H1 (cell line): Measurements from ENCODE around the gene MT1X. TPM values are rescaled to one million over a fixed set of nuclear protein-coding genes. Genes with fewer than 3 reads are reported as not detected.

Source experiments
- ASH2L ChIP-seq: fragments of 200-600, 300-600 bp; sonication (generic); IDR thresholded peaks from one replicate; pipeline ENCODE4 v1.7.1; 2017; ENCODE audit warnings: low read length
- CEBPB ChIP-seq: IDR thresholded peaks from 2 replicates; pipeline ENCODE4 v1.6.1; 2012; ENCODE audit warnings: low read depth, low read length
- EGR1 ChIP-seq: IDR thresholded peaks from 2 replicates; pipeline ENCODE4 v1.6.1; 2011; ENCODE audit warnings: low read depth, low read length, borderline replicate concordance
- SIX5 ChIP-seq: IDR thresholded peaks from 2 replicates; pipeline ENCODE4 v1.6.1; 2011; ENCODE audit warnings: mild to moderate bottlenecking, low read depth, low read length
- SP1 ChIP-seq: IDR thresholded peaks from 2 replicates; pipeline ENCODE4 v1.6.1; 2011; ENCODE audit warnings: low read depth, low read length
- SP2 ChIP-seq: IDR thresholded peaks from 2 replicates; pipeline ENCODE4 v1.6.1; 2012; ENCODE audit warnings: mild to moderate bottlenecking, low read length, inconsistent platforms
- TAF7 ChIP-seq: optimal IDR thresholded peaks from 2 replicates; pipeline ENCODE3; 2011; ENCODE audit warnings: low read depth, mild to moderate bottlenecking, inconsistent platforms, low read length, moderate library complexity, borderline replicate concordance
- USF2 ChIP-seq: IDR thresholded peaks from 2 replicates; pipeline ENCODE4 v1.6.1; 2011; ENCODE audit warnings: low read length, improper control_type of control experiment
- polyA plus RNA-seq, 7 experiments: library from polyadenylated mRNA; depleted of rRNA in 3 of 7; stranded (reverse) in 5 of 7; unstranded in 2 of 7; fragments of >200 nt in 5 of 7; fragments of 200-250 nt in 2 of 7; gene quantifications; 1 replicate in 5 of 7; 2 replicates in 1 of 7; 4 replicates in 1 of 7; pipeline versions ENCODE4 v1.2.1 to v1.2.3, GENCODE V29; 2011 to 2013; ENCODE audit warnings: missing spikeins in 2 of 7, mixed read lengths in 2 of 7
- total RNA-seq: library from RNA; stranded (reverse); fragmentation: NEBNext Ultra II Directional; extraction: Animal tissue kit (Norgen Biotek cat#: 25700); gene quantifications from 2 replicates; pipeline ENCODE4 v1.2.1, GENCODE V29; 2021

MT1X gene
- total and polyA plus RNA-seq, 2 of the 8 experiments (the other 6 are each of a cell fraction or from before 2014, with no cell fraction given), result 52.4 to 1,060 TPM

- TF ChIP-seq USF2 (no peak), SP1 (peak; percentile 82), TAF7 (peak; percentile 64), EGR1 (no peak), ASH2L (peak; percentile 97), SP2 (no peak), SIX5 (no peak), CEBPB (no peak)
These were observed 47.7 kb downstream of the MT1X start, which contains the start of gene NUP93 (continued) for GRCh38 chr16:56729735-56730662.
